Activated CD4-positive, alpha-beta T cell treated with anti-CD3 and anti-CD28 coated beads, Interleukin-2, amount 50 U/mL, for 24 hours (primary cell): ENCODE data around the gene RHBDL3.

ENCODE experiments used
- DNase-seq, 2 donors: peaks; one replicate each; pipeline ENCODE4 v3.0.0-alpha.2; 2020; ENCODE audit warnings: low read depth in 1 of 2, low spot score in 1 of 2

Gene RHBDL3

GRCh38 chr17:32266389-32267301, 1.0 kb downstream of the RHBDL3 start:
- DNase-seq = no peak

GRCh38 chr17:32267690-32268205, 2.1 kb downstream of the RHBDL3 start:
- no peak for DNase-seq

GRCh38 chr17:32268734-32269288, 3.2 kb downstream of the RHBDL3 start:
- DNase-seq = no peak

GRCh38 chr17:32269377-32269776, 3.7 kb downstream of the RHBDL3 start:
- DNase-seq = no peak

GRCh38 chr17:32271844-32272243, 6.2 kb downstream of the RHBDL3 start:
- DNase-seq = no peak

GRCh38 chr17:32274101-32274500, 8.5 kb downstream of the RHBDL3 start:
- no peak for DNase-seq

GRCh38 chr17:32274643-32275042, 9.0 kb downstream of the RHBDL3 start:
- DNase-seq = no peak

- no peak for DNase-seq
Observed at GRCh38 chr17:32275060-32276042, 9.7 kb downstream of the RHBDL3 start.

GRCh38 chr17:32276171-32276601, 10.6 kb downstream of the RHBDL3 start:
- no peak for DNase-seq

- DNase-seq = no peak
Observed at GRCh38 chr17:32277284-32277683, 11.7 kb downstream of the RHBDL3 start.

GRCh38 chr17:32278815-32279214, 13.2 kb downstream of the RHBDL3 start:
- DNase-seq = no peak

- DNase-seq = no peak
Observed at GRCh38 chr17:32279891-32280716, 14.5 kb downstream of the RHBDL3 start.

- DNase-seq = no peak
Observed at GRCh38 chr17:32281011-32281451, 15.4 kb downstream of the RHBDL3 start.

- DNase-seq = no peak
Observed at GRCh38 chr17:32283745-32284201, 18.1 kb downstream of the RHBDL3 start.

GRCh38 chr17:32285306-32285705, 19.7 kb downstream of the RHBDL3 start:
- no peak for DNase-seq

- no peak for DNase-seq
Observed at GRCh38 chr17:32285746-32286517, 20.3 kb downstream of the RHBDL3 start.

GRCh38 chr17:32286518-32286900, 20.9 kb downstream of the RHBDL3 start:
- no peak for DNase-seq

GRCh38 chr17:32287804-32288511, 22.3 kb downstream of the RHBDL3 start:
- DNase-seq = no peak

- no peak for DNase-seq
Observed at GRCh38 chr17:32288615-32289014, 23.0 kb downstream of the RHBDL3 start.
